Fibroblast of the aortic adventitia (primary cell): ENCODE results near the gene KRTAP10-3. TPM values are rescaled to one million over a fixed set of nuclear protein-coding genes. Genes with fewer than 3 reads are reported as not detected.

ENCODE experiments used
- DNase-seq: peaks from one replicate; pipeline ENCODE4 v3.0.0-alpha.2; 2010; ENCODE audit warnings: low read depth
- H3K4me3 ChIP-seq: 2 replicates; pipeline ENCODE4 v1.5.1; 2011; ENCODE audit warnings: low read depth, mild to moderate bottlenecking, control low read depth, low read length, moderate library complexity
- total RNA-seq: library from RNA; depleted of rRNA; stranded (reverse); fragments of >200 nt; gene quantifications from 2 replicates; pipeline ENCODE4 v1.2.3, GENCODE V29; 2012; ENCODE audit warnings: low replicate concordance
- TF ChIP-seq, protein P1 (sequence below): IDR thresholded peaks from 2 replicates; pipeline ENCODE4 v1.5.1; 2011; ENCODE audit warnings: mild to moderate bottlenecking, low read length, control low read depth, inconsistent platforms; ENCODE audit not compliant: insufficient read depth

Gene KRTAP10-3
- total RNA-seq, 1 donor = not detected

DNA sequence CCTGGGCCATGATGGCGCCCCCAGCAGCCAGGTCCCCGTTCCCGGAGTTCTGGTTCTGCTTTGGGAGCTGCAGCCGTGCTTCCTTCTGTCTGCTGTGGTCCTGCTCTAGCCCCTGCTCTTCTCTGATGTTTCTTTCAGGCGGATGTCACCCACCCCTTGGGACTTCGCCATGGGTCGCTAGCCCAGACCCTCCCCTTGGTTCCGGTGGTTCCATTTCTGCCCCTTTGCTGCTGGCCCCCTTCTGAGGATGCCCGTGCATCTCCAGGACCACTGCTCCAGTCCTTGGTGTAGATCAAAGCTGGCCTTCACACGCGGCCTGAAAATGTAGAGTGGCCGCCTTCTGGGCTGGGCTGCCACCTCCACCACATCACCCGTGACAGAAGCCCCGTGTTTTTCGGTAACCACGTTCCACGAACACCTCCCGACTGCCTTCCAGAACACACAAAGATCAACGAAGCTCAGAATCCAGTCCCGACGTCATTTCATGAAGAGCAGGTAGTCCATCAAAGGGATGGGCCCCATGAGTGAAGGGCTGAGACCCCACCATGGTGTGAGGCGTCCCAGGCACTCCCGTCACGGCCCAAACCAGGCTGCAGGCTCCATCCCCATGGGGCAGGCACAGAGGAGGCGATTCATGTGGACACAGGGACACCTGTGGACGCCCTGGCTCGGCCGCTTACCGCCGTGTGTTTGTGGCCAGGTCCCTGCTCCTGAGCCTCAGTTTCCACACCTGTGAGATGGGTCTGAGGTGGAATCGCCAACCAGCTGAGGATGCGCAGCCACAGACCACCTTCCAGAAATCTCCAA, 43.0 kb downstream of the KRTAP10-3 start:
- H3K4me3 ChIP-seq = no peak overlapping the region
- TF ChIP-seq, protein P1, sequence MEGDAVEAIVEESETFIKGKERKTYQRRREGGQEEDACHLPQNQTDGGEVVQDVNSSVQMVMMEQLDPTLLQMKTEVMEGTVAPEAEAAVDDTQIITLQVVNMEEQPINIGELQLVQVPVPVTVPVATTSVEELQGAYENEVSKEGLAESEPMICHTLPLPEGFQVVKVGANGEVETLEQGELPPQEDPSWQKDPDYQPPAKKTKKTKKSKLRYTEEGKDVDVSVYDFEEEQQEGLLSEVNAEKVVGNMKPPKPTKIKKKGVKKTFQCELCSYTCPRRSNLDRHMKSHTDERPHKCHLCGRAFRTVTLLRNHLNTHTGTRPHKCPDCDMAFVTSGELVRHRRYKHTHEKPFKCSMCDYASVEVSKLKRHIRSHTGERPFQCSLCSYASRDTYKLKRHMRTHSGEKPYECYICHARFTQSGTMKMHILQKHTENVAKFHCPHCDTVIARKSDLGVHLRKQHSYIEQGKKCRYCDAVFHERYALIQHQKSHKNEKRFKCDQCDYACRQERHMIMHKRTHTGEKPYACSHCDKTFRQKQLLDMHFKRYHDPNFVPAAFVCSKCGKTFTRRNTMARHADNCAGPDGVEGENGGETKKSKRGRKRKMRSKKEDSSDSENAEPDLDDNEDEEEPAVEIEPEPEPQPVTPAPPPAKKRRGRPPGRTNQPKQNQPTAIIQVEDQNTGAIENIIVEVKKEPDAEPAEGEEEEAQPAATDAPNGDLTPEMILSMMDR = no peak
- no peak for DNase-seq

GRCh38 chr21:44514746-44515358, 43.7 kb downstream of the KRTAP10-3 start:
- no peak for DNase-seq
- H3K4me3 ChIP-seq = no peak overlapping the region
- TF ChIP-seq, protein P1 = no peak

- DNase-seq = no peak
- no peak overlapping the region for H3K4me3 ChIP-seq
- TF ChIP-seq, protein P1 = no peak
Observed at GRCh38 chr21:44514218-44514520, 44.4 kb downstream of the KRTAP10-3 start.

DNA sequence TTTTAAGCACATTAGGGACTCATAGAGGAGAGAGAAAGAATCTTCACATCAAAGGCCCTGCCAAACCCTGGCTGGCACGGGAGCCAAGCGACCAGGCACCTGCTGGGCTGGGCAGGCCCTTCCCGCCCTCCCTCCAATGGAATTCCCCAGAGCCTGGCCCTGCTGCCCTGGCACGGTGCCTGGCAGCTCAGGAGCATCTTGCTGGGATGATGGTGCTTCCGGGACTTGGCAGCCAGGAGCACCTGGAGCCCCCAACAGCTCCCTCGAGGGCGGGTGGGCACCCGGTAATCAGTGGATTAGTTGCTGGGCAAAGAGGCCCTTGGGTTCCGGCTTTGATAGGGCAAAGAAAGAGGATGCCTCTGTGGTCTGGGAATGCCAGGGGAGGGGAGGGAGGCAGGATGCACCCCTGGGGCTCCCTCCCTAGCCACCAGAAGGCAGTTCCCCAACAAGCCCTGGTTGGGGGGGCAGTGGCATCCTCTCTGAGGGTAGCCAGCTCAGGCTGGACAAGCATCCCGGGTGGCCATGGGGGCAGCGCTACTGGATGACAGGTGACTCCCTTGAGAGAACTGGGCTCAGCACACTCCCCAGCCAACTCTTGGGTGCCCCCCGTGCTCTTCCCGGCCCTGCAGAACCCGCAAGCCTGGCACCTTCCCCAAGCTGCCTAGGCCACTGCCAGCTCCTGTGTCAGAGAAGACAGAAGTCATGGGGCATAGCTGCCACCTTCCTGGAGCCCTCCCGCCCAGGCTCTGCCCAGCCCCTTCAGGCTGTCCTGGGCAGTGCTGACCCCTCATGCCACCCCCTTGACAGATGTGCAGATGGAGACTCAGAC, 45.0 kb downstream of the KRTAP10-3 start:
- no peak for DNase-seq
- TF ChIP-seq, protein P1 = no peak

GRCh38 chr21:44512496-44513388, 45.9 kb downstream of the KRTAP10-3 start:
- TF ChIP-seq, protein P1 = no peak
- no peak overlapping the region for H3K4me3 ChIP-seq
- no peak for DNase-seq

More for the DNA sequence above, 45.0 kb downstream of the KRTAP10-3 start:
- no peak overlapping the region for H3K4me3 ChIP-seq

DNA sequence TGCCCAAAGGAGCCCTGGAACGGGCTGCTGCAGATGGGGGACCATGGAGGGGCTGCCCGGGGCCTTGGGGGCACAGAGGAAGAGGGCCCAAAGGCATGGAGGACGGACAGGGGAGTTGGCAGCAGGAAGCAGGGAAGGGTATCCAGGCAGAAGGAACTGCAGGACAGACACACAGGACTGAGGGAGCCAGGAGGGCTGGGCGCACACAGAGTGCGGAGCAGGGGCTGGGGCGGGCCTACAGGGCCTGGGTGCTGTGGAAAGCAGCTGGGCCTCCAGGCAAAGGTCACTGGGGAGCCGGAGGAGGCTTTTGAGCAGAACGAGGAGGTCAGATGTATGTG, 46.7 kb downstream of the KRTAP10-3 start:
- TF ChIP-seq, protein P1 = no peak
- no peak for DNase-seq
- no peak overlapping the region for H3K4me3 ChIP-seq
